Activated CD8-positive, alpha-beta T cell treated with anti-CD3 and anti-CD28 coated beads for 36 hours (primary cell): ENCODE results near the gene TERT. TPM values are rescaled to one million over a fixed set of nuclear protein-coding genes. Genes with fewer than 3 reads are reported as not detected.

Experiments used
- ATAC-seq: fragments of 200-7000 bp; cut with Tn5 transposase; one replicate; pipeline ENCODE4 v1.10.0; 2021; ENCODE audit warnings: mild to moderate bottlenecking, moderate library complexity
- CTCF ChIA-PET: fragments of 350-600 bp; sonication (Branson Sonifier 250); formaldehyde crosslinking; loops from one replicate; lab custom pipeline; 2021; ENCODE audit warnings: antibody characterized with exemption; lab: Charles Lee
- POLR2A ChIA-PET: fragments of 350-600 bp; sonication (Branson Sonifier 250); formaldehyde crosslinking; loops from one replicate; lab custom pipeline; 2021; ENCODE audit warnings: antibody characterized with exemption; lab: Charles Lee
- DNase-seq: peaks from one replicate; pipeline ENCODE4 v3.0.0-alpha.2; 2020
- H3K27ac Mint-ChIP-seq: one replicate; pipeline ENCODE4 v1.8.0; 2021; ENCODE audit warnings: mild to moderate bottlenecking, mixed read lengths
- H3K27me3 Mint-ChIP-seq: one replicate; pipeline ENCODE4 v1.8.0; 2021; ENCODE audit warnings: mixed read lengths
- H3K36me3 Mint-ChIP-seq: one replicate; pipeline ENCODE4 v1.8.0; 2021; ENCODE audit warnings: low read depth, mixed read lengths
- H3K4me1 Mint-ChIP-seq: one replicate; pipeline ENCODE4 v1.8.0; 2021; ENCODE audit warnings: low read depth, mixed read lengths
- H3K4me3 Mint-ChIP-seq: one replicate; pipeline ENCODE4 v1.8.0; 2021; ENCODE audit warnings: mild to moderate bottlenecking, moderate library complexity, mixed read lengths
- H3K9me3 Mint-ChIP-seq: one replicate; pipeline ENCODE4 v1.8.0; 2021; ENCODE audit warnings: mixed read lengths
- intact Hi-C: fragments of 100-400 bp; cut with micrococcal nuclease; formaldehyde crosslinking; loops from one replicate; pipeline ENCODE4 v1.10.0; 2022
- total RNA-seq, 2 experiments: library from RNA; stranded (reverse); gene quantifications; one replicate each; pipeline ENCODE4 v1.2.3, GENCODE V29; 2021
- TF ChIP-seq, protein P1 (sequence below): fragments of 200-600 bp; IDR thresholded peaks from one replicate; pipeline ENCODE4 v1.8.0; 2022; ENCODE audit warnings: antibody characterized with exemption, mild to moderate bottlenecking

The TERT gene
- total RNA-seq, 2 experiments from 2014 or later = 12.5 to 12.7 TPM

DNA sequence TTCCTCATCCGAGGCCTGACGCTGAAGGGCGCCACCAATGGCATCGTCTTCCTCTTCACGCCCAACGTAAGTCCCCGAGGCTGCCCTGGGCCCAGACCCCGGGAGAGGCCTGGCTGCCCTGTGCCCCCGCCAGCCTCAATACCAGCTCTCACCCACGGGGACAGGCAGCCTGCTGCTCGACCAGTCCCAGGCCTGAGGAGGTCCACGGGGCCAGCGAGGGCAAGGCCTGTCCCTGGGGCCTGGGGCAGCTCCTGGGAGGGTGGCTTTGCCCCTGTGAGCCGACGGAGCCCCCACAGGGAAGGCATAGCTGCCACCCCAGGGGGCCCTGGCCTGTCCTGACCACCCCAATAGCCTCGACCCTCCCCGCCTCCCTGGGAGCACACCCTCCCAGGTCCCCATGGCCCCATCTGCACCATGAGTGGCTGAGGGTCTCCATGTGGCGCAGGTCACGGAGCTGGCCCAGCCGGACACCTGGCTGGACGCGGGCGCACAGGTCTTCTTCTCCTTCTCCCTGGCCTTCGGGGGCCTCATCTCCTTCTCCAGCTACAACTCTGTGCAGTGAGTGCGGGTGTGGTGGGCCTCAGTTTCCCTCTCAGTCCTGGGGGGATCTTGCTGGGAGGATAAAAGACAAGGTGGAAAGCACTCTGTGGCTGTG lies 81.2 kb downstream of the TERT start:
- Mint-ChIP-seq H3K4me3 (no peak overlapping the region), H3K27me3 (no peaks in the 10 kb centered on the region), H3K4me1 (peaks cover 6% of the 10 kb centered on the region), H3K9me3 (no peaks in the 10 kb centered on the region), H3K36me3 (no peaks in the 10 kb centered on the region), H3K27ac (no peak overlapping the region)
- intact Hi-C loops = no loop called here
- ATAC-seq (no peak), DNase-seq (no peak)
- CTCF ChIA-PET = no interaction called here
- POLR2A ChIA-PET = no interaction called here
- TF ChIP-seq, protein P1, sequence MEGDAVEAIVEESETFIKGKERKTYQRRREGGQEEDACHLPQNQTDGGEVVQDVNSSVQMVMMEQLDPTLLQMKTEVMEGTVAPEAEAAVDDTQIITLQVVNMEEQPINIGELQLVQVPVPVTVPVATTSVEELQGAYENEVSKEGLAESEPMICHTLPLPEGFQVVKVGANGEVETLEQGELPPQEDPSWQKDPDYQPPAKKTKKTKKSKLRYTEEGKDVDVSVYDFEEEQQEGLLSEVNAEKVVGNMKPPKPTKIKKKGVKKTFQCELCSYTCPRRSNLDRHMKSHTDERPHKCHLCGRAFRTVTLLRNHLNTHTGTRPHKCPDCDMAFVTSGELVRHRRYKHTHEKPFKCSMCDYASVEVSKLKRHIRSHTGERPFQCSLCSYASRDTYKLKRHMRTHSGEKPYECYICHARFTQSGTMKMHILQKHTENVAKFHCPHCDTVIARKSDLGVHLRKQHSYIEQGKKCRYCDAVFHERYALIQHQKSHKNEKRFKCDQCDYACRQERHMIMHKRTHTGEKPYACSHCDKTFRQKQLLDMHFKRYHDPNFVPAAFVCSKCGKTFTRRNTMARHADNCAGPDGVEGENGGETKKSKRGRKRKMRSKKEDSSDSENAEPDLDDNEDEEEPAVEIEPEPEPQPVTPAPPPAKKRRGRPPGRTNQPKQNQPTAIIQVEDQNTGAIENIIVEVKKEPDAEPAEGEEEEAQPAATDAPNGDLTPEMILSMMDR = no peak

DNA sequence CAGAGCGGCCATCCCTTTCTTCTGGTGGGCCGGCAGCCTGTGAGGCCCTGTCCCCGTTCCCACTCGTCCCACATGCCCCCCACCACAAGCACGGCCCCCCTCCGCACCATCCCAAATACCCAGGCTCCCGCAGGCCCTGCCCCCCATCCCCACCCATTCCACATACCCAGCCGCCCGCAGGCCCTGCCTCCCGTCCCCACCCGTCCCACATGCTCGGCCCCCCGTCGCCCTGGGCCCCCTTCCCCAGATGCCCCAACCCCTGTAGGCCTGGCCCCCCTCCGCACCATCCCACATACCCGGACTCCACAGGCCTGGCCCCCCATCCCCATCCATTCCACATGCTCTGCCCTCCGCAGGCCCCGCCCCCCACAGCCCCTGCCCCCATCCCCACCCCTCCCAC lies 82.0 kb downstream of the TERT start:
- intact Hi-C loops = no loop called here
- CTCF ChIA-PET = no interaction called here
- Mint-ChIP-seq H3K27me3 (no peaks in the 10 kb centered on the region), H3K27ac (no peak overlapping the region), H3K4me3 (no peak overlapping the region), H3K4me1 (peaks cover 4% of the 10 kb centered on the region), H3K9me3 (no peaks in the 10 kb centered on the region), H3K36me3 (no peaks in the 10 kb centered on the region)
- TF ChIP-seq, protein P1 = no peak
- no peak for DNase-seq
- POLR2A ChIA-PET = no interaction called here
- no peak for ATAC-seq

DNA sequence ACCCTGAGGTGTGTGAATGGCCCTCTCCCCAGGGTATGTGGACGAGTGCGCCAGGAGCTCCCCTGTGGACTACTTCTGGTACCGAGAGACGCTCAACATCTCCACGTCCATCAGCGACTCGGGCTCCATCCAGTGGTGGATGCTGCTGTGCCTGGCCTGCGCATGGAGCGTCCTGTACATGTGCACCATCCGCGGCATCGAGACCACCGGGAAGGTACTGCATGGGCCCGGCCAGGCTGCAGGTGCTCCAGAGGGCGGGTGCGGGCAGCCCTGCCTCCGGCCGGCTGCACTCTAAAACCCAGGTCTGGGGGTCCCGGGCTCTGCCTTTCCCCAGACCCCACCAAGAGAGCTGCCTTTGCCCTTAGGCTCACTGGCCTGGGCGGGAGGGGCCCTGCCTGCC lies 82.6 kb downstream of the TERT start:
- TF ChIP-seq, protein P1 = no peak
- no peak for ATAC-seq
- no peak overlapping the region for H3K27ac Mint-ChIP-seq
- H3K36me3 Mint-ChIP-seq = no peaks in the 10 kb centered on the region
- no peaks in the 10 kb centered on the region for H3K9me3 Mint-ChIP-seq
- H3K27me3 Mint-ChIP-seq = no peaks in the 10 kb centered on the region
- H3K4me1 Mint-ChIP-seq = peaks cover 2% of the 10 kb centered on the region
- ChIA-PET CTCF (no interaction called here), POLR2A (no interaction called here)
- no peak for DNase-seq
- H3K4me3 Mint-ChIP-seq = no peak overlapping the region
- intact Hi-C loops = no loop called here

DNA sequence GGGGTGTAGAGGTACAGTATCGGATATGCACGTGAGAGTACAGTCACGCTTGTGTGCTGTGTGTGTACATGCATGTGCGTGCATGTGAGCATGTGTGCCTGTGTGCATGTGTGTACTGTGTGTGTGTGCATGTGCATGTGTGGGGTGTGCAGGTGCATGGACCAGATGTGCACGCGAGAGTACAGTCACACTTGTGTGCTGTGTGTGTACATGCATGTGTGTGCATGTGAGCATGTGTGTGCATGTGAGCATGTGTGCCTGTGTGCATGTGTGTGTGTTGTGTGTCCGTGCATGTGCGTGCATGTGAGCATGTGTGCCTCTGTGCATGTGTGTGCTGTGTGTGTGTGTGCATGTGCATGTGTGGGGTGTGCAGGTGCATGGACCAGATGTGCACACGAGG lies 83.2 kb downstream of the TERT start:
- Mint-ChIP-seq H3K36me3 (no peaks in the 10 kb centered on the region), H3K27ac (no peak overlapping the region), H3K4me3 (no peak overlapping the region), H3K27me3 (no peaks in the 10 kb centered on the region), H3K9me3 (no peaks in the 10 kb centered on the region), H3K4me1 (no peaks in the 10 kb centered on the region)
- ChIA-PET POLR2A (no interaction called here), CTCF (no interaction called here)
- TF ChIP-seq, protein P1 = no peak
- no peak for DNase-seq
- intact Hi-C loops = no loop called here
- ATAC-seq = no peak

DNA sequence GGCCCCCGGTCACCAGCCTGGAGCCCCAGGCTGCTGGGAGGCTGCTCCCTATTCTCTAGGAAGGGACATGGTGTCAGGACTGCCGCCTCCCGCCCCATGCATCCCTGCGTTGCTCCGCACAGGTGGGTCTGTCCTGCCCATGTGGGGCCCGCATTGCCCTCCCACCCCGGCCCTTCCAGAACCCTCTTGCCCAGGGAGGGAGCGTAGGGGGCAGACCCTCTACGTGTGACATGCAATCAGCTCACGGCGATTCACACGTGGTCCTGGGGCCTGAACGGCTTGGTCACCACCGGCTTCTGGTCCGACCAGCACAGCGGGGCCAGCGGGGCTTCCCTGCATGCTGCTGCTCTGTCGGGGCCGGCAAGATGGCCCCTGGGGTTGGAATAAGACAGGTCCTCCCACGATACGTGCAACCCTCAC lies 84.0 kb downstream of the TERT start:
- Mint-ChIP-seq H3K4me3 (no peak overlapping the region), H3K36me3 (no peaks in the 10 kb centered on the region), H3K4me1 (no peaks in the 10 kb centered on the region), H3K27ac (no peak overlapping the region), H3K27me3 (no peaks in the 10 kb centered on the region), H3K9me3 (no peaks in the 10 kb centered on the region)
- DNase-seq (no peak), ATAC-seq (no peak)
- TF ChIP-seq, protein P1 = no peak
- ChIA-PET CTCF (no interaction called here), POLR2A (no interaction called here)
- intact Hi-C loops = no loop called here
